K562 (cell line): Measurements from ENCODE around the gene HDAC10. TPM values are rescaled to one million over a fixed set of nuclear protein-coding genes. Genes with fewer than 3 reads are reported as not detected.

ENCODE experiments used
- CUX1 ChIP-seq: fragments of 200-800 bp; sonication (Bioruptor generic); IDR thresholded peaks from 2 replicates; pipeline ENCODE4 v1.6.1; 2016; ENCODE audit warnings: missing genetic modification characterization, missing compliant biosample characterization
- MLX ChIP-seq, 2 experiments: fragments of 450-650 bp in 1 of 2; sonication (generic) in 1 of 2; formaldehyde crosslinking; conservative IDR thresholded peaks; 2 replicates each; pipeline versions ENCODE4 v1.4.0 to v1.8.1; 2020 to 2022; ENCODE audit warnings: mild to moderate bottlenecking in 1 of 2, missing genetic modification reagents in 1 of 2
- MTF1 ChIP-seq: fragments of 250-450 bp; sonication (Bioruptor Pico); IDR thresholded peaks from 2 replicates; pipeline ENCODE4 v1.9.0; 2021; ENCODE audit warnings: moderate library complexity, mild to moderate bottlenecking, inconsistent platforms, borderline replicate concordance
- polyA plus RNA-seq, 8 experiments: library from polyadenylated mRNA; depleted of rRNA in 4 of 8; stranded (reverse) in 5 of 8; unstranded in 3 of 8; fragments of >200 nt; fragmentation: Nextera tagmentation in 2 of 8; fragmentation: Illumina TruSeq in 1 of 8; extraction: Ambion mirVana in 2 of 8; extraction: Trizol in 1 of 8; gene quantifications; 2 replicates each; pipeline versions ENCODE4 v1.2.1 to v1.2.3, GENCODE V29; 2011 to 2014; ENCODE audit warnings: inconsistent platforms in 1 of 8, missing spikeins in 1 of 8
- total RNA-seq, 7 experiments: library from RNA; depleted of rRNA in 6 of 7; stranded (reverse); fragments of >200 nt in 6 of 7; fragmentation: Illumina TruSeq in 2 of 7; extraction: Trizol in 2 of 7; gene quantifications; 2 replicates each; pipeline versions ENCODE4 v1.2.1 to v1.2.3, GENCODE V29; 2011 to 2021; ENCODE audit warnings: low replicate concordance in 1 of 7

Gene HDAC10
- total and polyA plus RNA-seq, 9 of the 15 experiments (the other 6 are each of a cell fraction or from before 2014, with no cell fraction given) = 0.10 to 44.2 (median 6.5) TPM

GRCh38 chr22:50262973-50263617 is 12.0 kb upstream of the HDAC10 start (continued):
- TF ChIP-seq MLX (CRISPR knock-in tag; conservative IDR thresholded peaks at IDR 0.05) (no peak), MTF1 (CRISPR knock-in tag) (no peak), CUX1 (CRISPR knock-in tag) (no peak)
